Measurements from ENCODE around the gene POLR2I. TPM values are rescaled to one million over a fixed set of nuclear protein-coding genes. Genes with fewer than 3 reads are reported as not detected.

Gene POLR2I
- total and polyA plus RNA-seq, 2 donors, result 44.5 to 78.9 TPM

GRCh38 chr19:36116344-36116637, 1.6 kb upstream of the POLR2I start:
- H3K4me3 ChIP-seq (ENCODE audit: low read depth, low read length), result no peak overlapping the region
- WGBS, result 85% methylated on average over 1 of the region's 1 CpG
- no peak overlapping the region for H3K27ac ChIP-seq (ENCODE audit: low read depth)
- no peaks in the 10 kb centered on the region for H3K4me1 ChIP-seq (ENCODE audit: insufficient read depth)
- DNase-seq (ENCODE audit: extremely low spot score), result no peak
- H3K36me3 ChIP-seq (ENCODE audit: insufficient read depth), result peaks cover 2% of the 10 kb centered on the region

GRCh38 chr19:36115453-36116343, 1.0 kb upstream of the POLR2I start, which contains the start of gene TBCB:
Gene TBCB (plus strand): TSS chr19:36115468. CDS start chr19:36115561, 93 bp downstream.
- no peak for DNase-seq (ENCODE audit: extremely low spot score)

DNA sequence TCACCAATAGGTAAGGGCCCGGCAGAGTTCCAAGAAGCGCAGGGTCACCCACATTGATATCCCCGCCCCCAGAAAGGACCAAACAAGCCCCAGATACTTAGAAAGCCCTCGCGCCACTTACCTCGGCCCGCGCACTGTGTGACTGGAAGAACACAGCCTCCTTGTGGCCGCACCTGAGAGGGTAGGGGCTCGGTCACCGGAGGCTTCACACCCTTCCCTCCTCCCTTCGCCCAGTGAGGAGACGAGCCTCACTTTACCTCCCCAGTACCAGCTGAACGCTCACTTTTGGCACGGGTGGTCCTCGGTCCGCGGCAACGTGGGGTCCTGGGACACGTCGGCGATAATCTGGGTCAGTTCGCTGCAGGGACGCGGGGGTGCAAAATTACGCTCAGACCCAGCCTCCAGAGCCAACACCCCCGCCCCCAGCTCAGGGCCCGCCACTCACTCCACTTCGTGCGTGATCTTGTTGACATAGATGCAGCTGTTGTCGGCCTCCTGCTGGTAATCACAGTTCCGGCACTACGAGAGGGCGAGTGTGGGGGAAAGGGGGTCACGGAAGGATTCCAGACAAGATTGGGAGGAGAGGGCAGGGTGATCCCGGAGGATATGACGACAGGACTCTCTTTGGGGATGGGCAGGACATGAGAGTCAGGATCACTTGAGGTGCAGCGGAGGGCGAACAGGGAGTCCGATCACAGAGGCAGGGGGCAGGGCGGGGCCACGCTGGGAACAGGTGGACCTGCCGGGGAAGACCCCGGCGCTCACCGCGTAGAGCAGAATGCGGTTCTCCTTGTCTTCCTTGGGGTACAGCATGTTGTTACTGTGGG, 568 bp downstream of the POLR2I start:
- DNase-seq (ENCODE audit: extremely low spot score), result no peak
- Histone ChIP-seq H3K27ac (ENCODE audit: low read depth) (peak overlapping the region; percentile 73), H3K4me3 (ENCODE audit: low read depth, low read length) (peak overlapping the region; percentile 58), H3K4me1 (ENCODE audit: insufficient read depth) (no peaks in the 10 kb centered on the region), H3K36me3 (ENCODE audit: insufficient read depth) (peaks cover 2% of the 10 kb centered on the region)
- WGBS, result 8% methylated on average over 48 of the region's 48 CpGs

More at GRCh38 chr19:36115453-36116343, 1.0 kb upstream of the POLR2I start, which contains the start of gene TBCB:
- H3K27ac ChIP-seq (ENCODE audit: low read depth), result peak within 1 kb of the TSS; percentile 73
- peak within 1 kb of the TSS; percentile 71 for H3K4me3 ChIP-seq (ENCODE audit: low read depth, low read length)
- 3% methylated on average over 59 of the region's 59 CpGs for WGBS
- no peaks in the 10 kb centered on the region for H3K4me1 ChIP-seq (ENCODE audit: insufficient read depth)
- peaks cover 3% of the 10 kb centered on the region for H3K36me3 ChIP-seq (ENCODE audit: insufficient read depth)

- DNase-seq (ENCODE audit: extremely low spot score), result no peak
- no peak overlapping the region for H3K4me3 ChIP-seq (ENCODE audit: low read depth, low read length)
- 89% methylated on average over 34 of the region's 34 CpGs for WGBS
- H3K4me1 ChIP-seq (ENCODE audit: insufficient read depth), result no peaks in the 10 kb centered on the region
- H3K27ac ChIP-seq (ENCODE audit: low read depth), result no peak overlapping the region
- H3K36me3 ChIP-seq (ENCODE audit: insufficient read depth), result peaks cover 2% of the 10 kb centered on the region
Observed at GRCh38 chr19:36113425-36113824, 1.2 kb downstream of the POLR2I start.

- no peak overlapping the region for H3K27ac ChIP-seq (ENCODE audit: low read depth)
- WGBS, result 95% methylated on average over 10 of the region's 10 CpGs
- peaks cover 2% of the 10 kb centered on the region for H3K36me3 ChIP-seq (ENCODE audit: insufficient read depth)
- no peaks in the 10 kb centered on the region for H3K4me1 ChIP-seq (ENCODE audit: insufficient read depth)
- no peak for DNase-seq (ENCODE audit: extremely low spot score)
- no peak overlapping the region for H3K4me3 ChIP-seq (ENCODE audit: low read depth, low read length)
Observed at GRCh38 chr19:36112678-36113077, 2.0 kb downstream of the POLR2I start.

- Histone ChIP-seq H3K27ac (ENCODE audit: low read depth) (no peak overlapping the region), H3K4me1 (ENCODE audit: insufficient read depth) (no peaks in the 10 kb centered on the region), H3K4me3 (ENCODE audit: low read depth, low read length) (no peak overlapping the region), H3K36me3 (ENCODE audit: insufficient read depth) (peaks cover 2% of the 10 kb centered on the region)
- DNase-seq (ENCODE audit: extremely low spot score), result no peak
- WGBS, result 73% methylated on average over 13 of the region's 13 CpGs
Observed at GRCh38 chr19:36111200-36111539, 3.5 kb downstream of the POLR2I start.

DNA sequence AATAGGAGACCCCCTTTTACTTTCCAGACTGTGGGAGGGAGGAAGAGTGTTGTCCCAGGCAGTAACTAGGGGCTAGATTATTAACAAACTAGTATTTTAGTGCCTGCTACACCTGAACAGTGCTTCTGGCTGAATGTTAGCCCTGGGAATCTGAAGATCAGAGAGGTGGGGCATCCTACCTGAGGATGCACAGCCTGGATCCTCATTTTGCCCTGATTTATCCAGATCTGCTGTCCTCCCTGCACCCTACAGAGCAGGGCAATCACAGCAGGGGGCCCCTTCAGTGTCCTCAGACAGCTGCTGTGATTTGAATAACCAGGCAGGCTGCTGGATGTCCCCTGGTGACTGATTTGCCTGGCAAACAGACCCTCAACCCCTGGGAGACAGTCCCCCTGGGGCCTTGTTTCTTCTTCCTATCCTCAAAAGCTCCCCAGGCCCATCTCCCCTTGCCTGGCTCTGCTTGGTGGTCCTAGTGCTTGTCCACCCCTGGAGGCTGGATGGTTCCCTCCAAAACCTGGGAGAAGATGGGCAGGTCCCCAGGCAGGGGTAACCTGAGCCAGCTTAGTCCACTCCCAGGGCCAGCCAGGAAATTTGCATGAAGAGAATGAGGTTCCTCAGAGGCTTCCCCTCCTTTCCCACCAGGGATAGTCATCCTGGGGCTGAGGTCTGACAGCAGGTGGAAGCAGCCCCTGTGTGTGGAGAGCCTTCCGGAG, 4.0 kb downstream of the POLR2I start, which contains the start of gene OVOL3:
TSS of gene OVOL3 (plus strand) at position 657 of the 713 bp plus-strand sequence. CDS start 60 bp downstream, outside the sequence.
- Histone ChIP-seq H3K4me1 (ENCODE audit: insufficient read depth) (no peaks in the 10 kb centered on the region), H3K36me3 (ENCODE audit: insufficient read depth) (peaks cover 2% of the 10 kb centered on the region), H3K27ac (ENCODE audit: low read depth) (no peak within 1 kb of the TSS), H3K4me3 (ENCODE audit: low read depth, low read length) (no peak within 1 kb of the TSS)
- 73% methylated on average over 1 of the region's 1 CpG for WGBS
- DNase-seq (ENCODE audit: extremely low spot score), result no peak

- H3K36me3 ChIP-seq (ENCODE audit: insufficient read depth), result peaks cover 2% of the 10 kb centered on the region
Observed at GRCh38 chr19:36108684-36109083, 6.0 kb downstream of the POLR2I start.

GRCh38 chr19:36106991-36107390, 7.7 kb downstream of the POLR2I start:
- WGBS, result 98% methylated on average over 5 of the region's 5 CpGs
- no peak overlapping the region for H3K27ac ChIP-seq (ENCODE audit: low read depth)

More at GRCh38 chr19:36108684-36109083, 6.0 kb downstream of the POLR2I start:
- WGBS, result 93% methylated on average over 3 of the region's 3 CpGs
- no peak for DNase-seq (ENCODE audit: extremely low spot score)
- no peak overlapping the region for H3K4me3 ChIP-seq (ENCODE audit: low read depth, low read length)
- no peaks in the 10 kb centered on the region for H3K4me1 ChIP-seq (ENCODE audit: insufficient read depth)
- H3K27ac ChIP-seq (ENCODE audit: low read depth), result no peak overlapping the region

GRCh38 chr19:36106441-36106840, 8.2 kb downstream of the POLR2I start:
- H3K4me3 ChIP-seq (ENCODE audit: low read depth, low read length), result no peak overlapping the region

More at GRCh38 chr19:36106991-36107390, 7.7 kb downstream of the POLR2I start:
- Histone ChIP-seq H3K4me1 (ENCODE audit: insufficient read depth) (no peaks in the 10 kb centered on the region), H3K36me3 (ENCODE audit: insufficient read depth) (peaks cover 2% of the 10 kb centered on the region), H3K4me3 (ENCODE audit: low read depth, low read length) (no peak overlapping the region)
- no peak for DNase-seq (ENCODE audit: extremely low spot score)

GRCh38 chr19:36103842-36104552, 10.7 kb downstream of the POLR2I start:
- Histone ChIP-seq H3K4me1 (ENCODE audit: insufficient read depth) (no peaks in the 10 kb centered on the region), H3K27ac (ENCODE audit: low read depth) (no peak overlapping the region), H3K4me3 (ENCODE audit: low read depth, low read length) (no peak overlapping the region), H3K36me3 (ENCODE audit: insufficient read depth) (no peaks in the 10 kb centered on the region)
- no peak for DNase-seq (ENCODE audit: extremely low spot score)
- WGBS, result 91% methylated on average over 12 of the region's 12 CpGs

More at GRCh38 chr19:36106441-36106840, 8.2 kb downstream of the POLR2I start:
- no peak for DNase-seq (ENCODE audit: extremely low spot score)
- 93% methylated on average over 6 of the region's 6 CpGs for WGBS
- Histone ChIP-seq H3K27ac (ENCODE audit: low read depth) (no peak overlapping the region), H3K4me1 (ENCODE audit: insufficient read depth) (no peaks in the 10 kb centered on the region), H3K36me3 (ENCODE audit: insufficient read depth) (peaks cover 2% of the 10 kb centered on the region)

DNA sequence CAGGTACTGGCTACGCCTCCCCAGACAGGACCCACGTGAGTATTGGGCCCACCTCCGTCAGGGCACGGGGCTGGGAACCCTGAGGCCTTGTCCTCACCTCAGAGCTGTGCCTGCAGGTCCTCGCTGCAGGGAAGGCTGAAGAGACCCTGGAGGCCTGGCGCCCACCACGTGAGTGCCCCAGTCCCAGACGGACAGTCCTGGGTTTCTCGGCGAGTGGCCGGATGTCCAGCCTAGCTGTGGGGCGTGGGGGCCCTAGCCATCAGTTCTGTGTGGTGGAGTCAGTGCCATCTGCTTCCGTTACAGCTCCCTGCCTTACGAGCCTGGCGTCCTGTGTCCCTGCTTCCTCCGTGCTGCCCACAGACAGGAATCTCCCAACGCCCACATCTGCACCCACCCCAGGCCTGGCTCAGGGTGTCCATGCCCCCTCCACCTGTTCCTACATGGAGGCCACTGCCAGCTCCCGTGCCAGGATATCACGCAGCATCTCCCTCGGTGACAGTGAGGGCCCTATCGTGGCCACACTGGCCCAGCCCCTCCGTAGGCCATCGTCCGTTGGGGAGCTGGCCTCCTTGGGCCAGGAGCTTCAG, 11.5 kb downstream of the POLR2I start:
- no peak overlapping the region for H3K27ac ChIP-seq (ENCODE audit: low read depth)
- no peaks in the 10 kb centered on the region for H3K4me1 ChIP-seq (ENCODE audit: insufficient read depth)
- no peak for DNase-seq (ENCODE audit: extremely low spot score)
- 94% methylated on average over 24 of the region's 24 CpGs for WGBS
- H3K4me3 ChIP-seq (ENCODE audit: low read depth, low read length), result no peak overlapping the region
- H3K36me3 ChIP-seq (ENCODE audit: insufficient read depth), result no peaks in the 10 kb centered on the region

All from urinary bladder (tissue), 4 donors.